Osteocyte (in vitro differentiated cells): ENCODE results near the gene BATF. TPM values are rescaled to one million over a fixed set of nuclear protein-coding genes. Genes with fewer than 3 reads are reported as not detected.

ENCODE experiments used
- DNase-seq: peaks from one replicate; pipeline ENCODE4 v3.0.0; 2021; ENCODE audit warnings: mixed read lengths; ENCODE audit not compliant: unreplicated experiment; ENCODE audit errors: extremely low spot score
- H3K27ac Mint-ChIP-seq: one replicate; pipeline ENCODE4 v1.8.0; 2021; ENCODE audit warnings: mild to moderate bottlenecking, mixed read lengths; ENCODE audit not compliant: unreplicated experiment
- H3K27me3 Mint-ChIP-seq: one replicate; pipeline ENCODE4 v1.8.0; 2021; ENCODE audit warnings: mixed read lengths; ENCODE audit not compliant: unreplicated experiment
- H3K36me3 Mint-ChIP-seq: one replicate; pipeline ENCODE4 v1.8.0; 2021; ENCODE audit warnings: mixed read lengths; ENCODE audit not compliant: unreplicated experiment
- H3K4me1 Mint-ChIP-seq: one replicate; pipeline ENCODE4 v1.8.0; 2021; ENCODE audit warnings: mixed read lengths; ENCODE audit not compliant: unreplicated experiment
- H3K4me3 Mint-ChIP-seq: one replicate; pipeline ENCODE4 v1.8.0; 2021; ENCODE audit warnings: mild to moderate bottlenecking, moderate library complexity, mixed read lengths; ENCODE audit not compliant: unreplicated experiment
- H3K9me3 Mint-ChIP-seq: one replicate; pipeline ENCODE4 v1.8.0; 2021; ENCODE audit warnings: mixed read lengths; ENCODE audit not compliant: unreplicated experiment
- total RNA-seq: library from RNA; stranded (reverse); gene quantifications from 2 replicates; pipeline ENCODE4 v1.2.1, GENCODE V29; 2021
- TF ChIP-seq, protein P1 (sequence below): fragments of 200-600 bp; sonication (generic); IDR thresholded peaks from 2 replicates; pipeline ENCODE4 v1.5.0; 2021; ENCODE audit warnings: antibody characterized with exemption, mild to moderate bottlenecking, moderate library complexity

Gene BATF
- total RNA-seq, 1 donor from 2014 or later = not detected

DNA sequence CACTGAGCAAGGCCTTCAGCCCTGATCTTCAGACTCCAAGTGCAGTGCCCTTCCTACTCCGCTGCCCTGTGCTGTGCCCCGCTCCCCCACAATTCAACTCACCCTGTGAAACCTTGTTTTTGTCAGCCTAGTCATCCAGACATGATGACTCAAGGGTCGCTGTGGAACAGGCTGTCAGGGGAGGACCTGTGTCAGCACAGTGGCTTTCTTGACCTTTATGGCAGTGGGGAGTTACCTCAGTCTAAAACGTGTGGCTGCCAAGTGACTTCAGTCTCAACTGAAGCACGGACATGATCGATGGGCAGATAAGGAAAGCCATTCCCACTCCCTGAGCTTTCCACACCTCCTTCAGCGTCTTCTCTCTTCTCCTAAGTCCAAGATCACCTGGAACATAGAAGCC, 39.8 kb downstream of the BATF start:
- no peaks in the 10 kb centered on the region for H3K36me3 Mint-ChIP-seq

DNA sequence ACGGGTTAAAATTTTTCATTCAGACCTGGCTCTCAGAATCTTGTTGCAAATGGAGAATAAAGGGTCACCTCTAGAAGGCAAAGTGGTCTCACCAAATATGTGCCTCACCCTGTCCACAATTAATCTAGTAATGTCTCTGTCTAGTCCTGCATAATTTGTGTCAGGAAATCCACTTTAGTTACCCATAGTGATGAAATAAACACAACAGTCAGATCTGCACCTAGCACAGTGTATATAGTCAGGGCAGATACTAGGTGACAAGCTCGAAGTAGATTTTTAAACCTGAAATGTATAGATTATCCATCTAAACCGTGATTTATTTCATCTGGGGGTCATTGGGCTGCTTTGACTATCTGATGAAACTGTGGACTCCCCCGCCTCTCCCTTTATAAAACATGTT, 40.2 kb downstream of the BATF start:
- Mint-ChIP-seq H3K4me1 (no peaks in the 10 kb centered on the region), H3K27me3 (peaks cover 55% of the 10 kb centered on the region), H3K9me3 (no peaks in the 10 kb centered on the region), H3K36me3 (no peaks in the 10 kb centered on the region), H3K4me3 (no peak overlapping the region), H3K27ac (no peak overlapping the region)
- DNase-seq = no peak
- TF ChIP-seq, protein P1, sequence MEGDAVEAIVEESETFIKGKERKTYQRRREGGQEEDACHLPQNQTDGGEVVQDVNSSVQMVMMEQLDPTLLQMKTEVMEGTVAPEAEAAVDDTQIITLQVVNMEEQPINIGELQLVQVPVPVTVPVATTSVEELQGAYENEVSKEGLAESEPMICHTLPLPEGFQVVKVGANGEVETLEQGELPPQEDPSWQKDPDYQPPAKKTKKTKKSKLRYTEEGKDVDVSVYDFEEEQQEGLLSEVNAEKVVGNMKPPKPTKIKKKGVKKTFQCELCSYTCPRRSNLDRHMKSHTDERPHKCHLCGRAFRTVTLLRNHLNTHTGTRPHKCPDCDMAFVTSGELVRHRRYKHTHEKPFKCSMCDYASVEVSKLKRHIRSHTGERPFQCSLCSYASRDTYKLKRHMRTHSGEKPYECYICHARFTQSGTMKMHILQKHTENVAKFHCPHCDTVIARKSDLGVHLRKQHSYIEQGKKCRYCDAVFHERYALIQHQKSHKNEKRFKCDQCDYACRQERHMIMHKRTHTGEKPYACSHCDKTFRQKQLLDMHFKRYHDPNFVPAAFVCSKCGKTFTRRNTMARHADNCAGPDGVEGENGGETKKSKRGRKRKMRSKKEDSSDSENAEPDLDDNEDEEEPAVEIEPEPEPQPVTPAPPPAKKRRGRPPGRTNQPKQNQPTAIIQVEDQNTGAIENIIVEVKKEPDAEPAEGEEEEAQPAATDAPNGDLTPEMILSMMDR = no peak

More for the DNA sequence above, 39.8 kb downstream of the BATF start:
- Mint-ChIP-seq H3K27me3 (peaks cover 52% of the 10 kb centered on the region), H3K9me3 (no peaks in the 10 kb centered on the region), H3K4me1 (no peaks in the 10 kb centered on the region), H3K27ac (no peak overlapping the region), H3K4me3 (no peak overlapping the region)
- TF ChIP-seq, protein P1 = no peak
- no peak for DNase-seq

DNA sequence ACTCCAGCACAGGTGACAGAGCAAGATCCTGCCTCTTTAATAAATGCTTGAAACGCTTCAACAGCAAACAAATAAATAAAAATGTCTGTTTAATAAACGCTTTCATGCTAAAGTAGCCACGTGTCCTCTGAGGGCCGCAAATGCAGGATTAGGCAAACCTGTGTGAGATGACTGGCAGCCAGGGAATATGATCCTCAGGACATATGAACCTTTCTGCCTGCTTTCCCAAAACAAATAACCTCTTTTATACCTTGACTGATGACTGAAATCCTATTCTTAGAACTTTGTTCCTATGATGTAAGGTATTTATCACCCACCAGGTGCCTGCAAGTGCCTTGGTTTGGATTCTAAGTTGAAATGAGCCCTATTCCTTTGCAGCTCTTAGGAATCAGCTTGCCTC, 41.7 kb downstream of the BATF start:
- DNase-seq = no peak
- Mint-ChIP-seq H3K27me3 (peaks cover 69% of the 10 kb centered on the region), H3K9me3 (no peaks in the 10 kb centered on the region), H3K27ac (no peak overlapping the region), H3K36me3 (no peaks in the 10 kb centered on the region), H3K4me3 (no peak overlapping the region), H3K4me1 (no peaks in the 10 kb centered on the region)
- TF ChIP-seq, protein P1 = no peak

DNA sequence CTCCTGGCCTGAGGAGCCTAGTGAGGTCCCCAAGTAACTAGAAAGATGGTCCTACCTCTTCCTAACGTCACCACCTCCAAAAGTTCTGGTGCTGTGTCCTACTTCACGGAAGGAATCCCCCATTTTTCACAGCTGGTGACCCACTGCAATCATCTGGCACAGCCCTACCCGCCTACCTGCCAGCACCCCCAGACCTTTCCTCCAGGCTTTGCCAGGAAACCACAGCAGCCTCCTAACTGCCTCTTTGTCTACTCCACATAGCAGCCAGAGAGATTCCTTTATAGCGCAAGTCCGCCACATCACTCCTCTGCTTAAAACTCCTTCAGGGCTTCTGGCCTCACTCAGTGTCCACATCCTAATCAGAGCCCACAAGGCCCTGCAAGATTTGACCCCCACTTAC, 42.8 kb downstream of the BATF start:
- TF ChIP-seq, protein P1 = no peak
- H3K4me1 Mint-ChIP-seq = no peaks in the 10 kb centered on the region
- no peaks in the 10 kb centered on the region for H3K9me3 Mint-ChIP-seq
- H3K27ac Mint-ChIP-seq = no peak overlapping the region
- no peak for DNase-seq
- no peaks in the 10 kb centered on the region for H3K36me3 Mint-ChIP-seq
- peaks cover 78% of the 10 kb centered on the region for H3K27me3 Mint-ChIP-seq
- no peak overlapping the region for H3K4me3 Mint-ChIP-seq

DNA sequence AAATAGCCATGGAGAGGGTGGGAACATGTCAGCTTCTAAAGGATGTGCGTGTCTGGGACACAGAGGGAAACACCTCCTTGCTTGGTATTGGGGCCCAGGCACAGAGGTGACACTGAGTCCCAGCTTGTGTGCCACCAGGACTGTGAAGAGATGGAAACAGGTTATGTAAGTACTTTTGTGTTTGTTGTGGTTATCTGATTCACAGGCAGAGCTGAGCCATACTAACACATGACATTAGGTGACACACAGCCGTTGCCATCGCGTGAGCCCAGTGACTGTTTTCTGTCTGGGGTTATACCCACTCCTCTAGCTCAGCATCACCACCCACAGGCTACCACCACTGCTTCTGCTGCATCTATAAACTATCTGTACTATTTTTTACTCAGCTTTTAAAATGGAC, 44.1 kb downstream of the BATF start:
- no peaks in the 10 kb centered on the region for H3K36me3 Mint-ChIP-seq
- H3K27ac Mint-ChIP-seq = no peak overlapping the region
- H3K27me3 Mint-ChIP-seq = peaks cover 81% of the 10 kb centered on the region
- no peaks in the 10 kb centered on the region for H3K9me3 Mint-ChIP-seq
- no peak for DNase-seq
- no peaks in the 10 kb centered on the region for H3K4me1 Mint-ChIP-seq
- TF ChIP-seq, protein P1 = no peak
- no peak overlapping the region for H3K4me3 Mint-ChIP-seq
